CD4-positive, alpha-beta T cell (primary cell): ENCODE results near the gene NR2F2. TPM values are rescaled to one million over a fixed set of nuclear protein-coding genes. Genes with fewer than 3 reads are reported as not detected.
"Not testable (repeated sequence)": the region's sequence is repeated elsewhere in the genome, so short reads cannot be mapped to it uniquely, and the experiment has no call there.

Source experiments
- ATAC-seq: fragments of 200-7000 bp; cut with Tn5 transposase; one replicate; pipeline ENCODE4 v1.10.0; 2022; ENCODE audit warnings: mild to moderate bottlenecking; ENCODE audit not compliant: poor library complexity
- CTCF ChIA-PET: fragments of 350-600 bp; sonication (Branson Sonifier 250); formaldehyde crosslinking; loops from one replicate; lab custom pipeline; 2021; ENCODE audit warnings: antibody characterized with exemption, inconsistent platforms; lab: Charles Lee
- POLR2A ChIA-PET: fragments of 350-600 bp; sonication (Branson Sonifier 250); formaldehyde crosslinking; loops from one replicate; lab custom pipeline; 2021; ENCODE audit warnings: antibody characterized with exemption, inconsistent platforms; lab: Charles Lee
- DNase-seq, 14 experiments: peaks; one replicate each; pipeline ENCODE4 v3.0.0-alpha.2; 2013 to 2020; ENCODE audit warnings: mixed read lengths in 2 of 14
- H3K27ac ChIP-seq, 2 donors: one replicate each; pipeline versions ENCODE4 v1.5.1 to v1.7.0; 2013; ENCODE audit warnings: low read length in 2 of 2, low read depth in 1 of 2, mild to moderate bottlenecking in 1 of 2
- H3K27me3 ChIP-seq, 2 experiments: 1 replicate in 1 of 2; 2 replicates in 1 of 2; pipeline versions ENCODE4 v1.6.1 to v1.7.0; 2013; ENCODE audit warnings: low read length in 2 of 2, control low read depth in 1 of 2, mild to moderate bottlenecking in 1 of 2, moderate library complexity in 1 of 2; ENCODE audit not compliant: insufficient read depth in 2 of 2, control insufficient read depth in 1 of 2
- H3K36me3 ChIP-seq: one replicate; pipeline ENCODE4 v1.6.1; 2013; ENCODE audit warnings: low read length, control low read depth; ENCODE audit not compliant: insufficient read depth
- H3K4me1 ChIP-seq: one replicate; pipeline ENCODE4 v1.6.1; 2013; ENCODE audit warnings: low read length, control low read depth; ENCODE audit not compliant: insufficient read depth
- H3K4me3 ChIP-seq: one replicate; pipeline ENCODE4 v1.5.1; 2013; ENCODE audit warnings: mild to moderate bottlenecking, low read length, moderate library complexity
- H3K9me3 ChIP-seq, 2 experiments: 1 replicate in 1 of 2; 2 replicates in 1 of 2; pipeline versions ENCODE4 v1.6.1 to v1.7.0; 2013; ENCODE audit warnings: low read length in 2 of 2, mild to moderate bottlenecking in 2 of 2, control low read depth in 1 of 2, moderate library complexity in 1 of 2; ENCODE audit not compliant: control insufficient read depth in 1 of 2, insufficient read depth in 1 of 2
- H3K27ac Mint-ChIP-seq: one replicate; pipeline ENCODE4 v1.8.0; 2020; ENCODE audit warnings: mixed read lengths
- H3K27me3 Mint-ChIP-seq: one replicate; pipeline ENCODE4 v1.8.0; 2021; ENCODE audit warnings: mixed read lengths
- H3K36me3 Mint-ChIP-seq: one replicate; pipeline ENCODE4 v1.8.0; 2021; ENCODE audit warnings: low read depth, mixed read lengths
- H3K4me1 Mint-ChIP-seq: one replicate; pipeline ENCODE4 v1.8.0; 2021; ENCODE audit warnings: low read depth, mixed read lengths
- H3K4me3 Mint-ChIP-seq: one replicate; pipeline ENCODE4 v1.8.0; 2020; ENCODE audit warnings: mild to moderate bottlenecking, mixed read lengths
- H3K9me3 Mint-ChIP-seq: one replicate; pipeline ENCODE4 v1.8.0; 2020; ENCODE audit warnings: mixed read lengths
- intact Hi-C, 2 experiments: fragments of 100-400 bp; cut with DNase I in 1 of 2; cut with micrococcal nuclease in 1 of 2; formaldehyde crosslinking; loops; one replicate each; pipeline versions ENCODE4 v1.15.1 to v1.9.0; 2023 to 2025; cut with DNase I, micrococcal nuclease
- total RNA-seq, 174 experiments: library from RNA in 2 of 174; stranded (reverse) in 2 of 174; gene quantifications; one replicate each; pipeline ENCODE4 v1.2.3 and lab custom pipeline; 2021 to 2026
- TF ChIP-seq, protein P1 (sequence below): fragments of 200-600 bp; IDR thresholded peaks from one replicate; pipeline ENCODE4 v1.8.0; 2022; ENCODE audit warnings: antibody characterized with exemption, mild to moderate bottlenecking

Gene NR2F2
- total RNA-seq, 2 experiments from 2014 or later: not detected

DNA sequence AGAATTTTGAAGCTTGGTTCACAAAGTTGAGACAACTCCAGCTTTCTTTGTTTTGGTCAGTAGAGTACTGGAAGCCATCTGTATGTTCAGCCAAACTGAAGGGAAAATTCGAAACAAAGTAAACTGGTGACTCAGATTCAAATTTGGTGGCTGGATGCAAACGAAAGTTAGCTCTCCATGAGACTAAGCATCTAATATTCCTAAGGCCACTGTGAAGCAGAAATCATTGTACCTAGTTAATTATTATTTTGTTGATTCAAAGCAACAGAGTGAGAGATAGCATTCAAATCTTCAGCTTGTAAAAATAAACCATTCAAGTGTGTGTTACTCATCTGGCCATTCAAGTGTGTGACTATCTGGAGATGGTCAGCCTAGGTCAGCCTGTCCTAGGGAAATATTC lies 42.1 kb downstream of the NR2F2 start:
- no peak overlapping the region for H3K4me3 ChIP-seq
- Mint-ChIP-seq H3K9me3 (no peaks in the 10 kb centered on the region), H3K27ac (no peak overlapping the region), H3K4me1 (no peaks in the 10 kb centered on the region), H3K36me3 (no peaks in the 10 kb centered on the region), H3K4me3 (no peak overlapping the region), H3K27me3 (peaks cover 73% of the 10 kb centered on the region)
- H3K4me1 ChIP-seq: no peaks in the 10 kb centered on the region
- H3K36me3 ChIP-seq: no peaks in the 10 kb centered on the region
- H3K27ac ChIP-seq: no peak overlapping the region
- H3K9me3 ChIP-seq: peaks cover 0 to 38% of the 10 kb centered on the region in 2 experiments
- POLR2A ChIA-PET: no interaction called here
- no peak for ATAC-seq
- peaks cover 32 to 34% of the 10 kb centered on the region in 2 experiments for H3K27me3 ChIP-seq
- CTCF ChIA-PET: no interaction called here
- intact Hi-C loops: no loop called here
- DNase-seq: no peak
- TF ChIP-seq, protein P1, sequence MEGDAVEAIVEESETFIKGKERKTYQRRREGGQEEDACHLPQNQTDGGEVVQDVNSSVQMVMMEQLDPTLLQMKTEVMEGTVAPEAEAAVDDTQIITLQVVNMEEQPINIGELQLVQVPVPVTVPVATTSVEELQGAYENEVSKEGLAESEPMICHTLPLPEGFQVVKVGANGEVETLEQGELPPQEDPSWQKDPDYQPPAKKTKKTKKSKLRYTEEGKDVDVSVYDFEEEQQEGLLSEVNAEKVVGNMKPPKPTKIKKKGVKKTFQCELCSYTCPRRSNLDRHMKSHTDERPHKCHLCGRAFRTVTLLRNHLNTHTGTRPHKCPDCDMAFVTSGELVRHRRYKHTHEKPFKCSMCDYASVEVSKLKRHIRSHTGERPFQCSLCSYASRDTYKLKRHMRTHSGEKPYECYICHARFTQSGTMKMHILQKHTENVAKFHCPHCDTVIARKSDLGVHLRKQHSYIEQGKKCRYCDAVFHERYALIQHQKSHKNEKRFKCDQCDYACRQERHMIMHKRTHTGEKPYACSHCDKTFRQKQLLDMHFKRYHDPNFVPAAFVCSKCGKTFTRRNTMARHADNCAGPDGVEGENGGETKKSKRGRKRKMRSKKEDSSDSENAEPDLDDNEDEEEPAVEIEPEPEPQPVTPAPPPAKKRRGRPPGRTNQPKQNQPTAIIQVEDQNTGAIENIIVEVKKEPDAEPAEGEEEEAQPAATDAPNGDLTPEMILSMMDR: no peak

DNA sequence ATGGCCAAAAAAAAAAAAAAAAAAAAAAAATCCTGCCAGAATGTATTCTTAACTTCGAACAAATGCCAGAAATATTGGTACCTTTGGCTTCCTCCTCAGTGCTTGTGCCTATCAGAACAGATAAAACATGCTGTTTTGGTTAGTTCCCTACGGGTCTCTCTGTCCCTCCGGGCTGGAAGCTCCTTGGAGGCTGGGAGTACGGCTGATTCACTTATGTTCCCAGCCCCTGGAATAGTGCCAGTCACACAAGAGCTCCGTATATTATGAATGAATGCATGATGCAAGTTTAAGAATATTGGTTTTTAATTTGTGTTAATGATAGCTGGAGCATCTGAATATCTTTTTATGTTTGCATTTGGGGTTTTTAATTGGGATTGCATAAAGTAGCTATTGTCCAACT lies 44.0 kb downstream of the NR2F2 start:
- ATAC-seq: no peak
- H3K36me3 ChIP-seq: no peaks in the 10 kb centered on the region

DNA sequence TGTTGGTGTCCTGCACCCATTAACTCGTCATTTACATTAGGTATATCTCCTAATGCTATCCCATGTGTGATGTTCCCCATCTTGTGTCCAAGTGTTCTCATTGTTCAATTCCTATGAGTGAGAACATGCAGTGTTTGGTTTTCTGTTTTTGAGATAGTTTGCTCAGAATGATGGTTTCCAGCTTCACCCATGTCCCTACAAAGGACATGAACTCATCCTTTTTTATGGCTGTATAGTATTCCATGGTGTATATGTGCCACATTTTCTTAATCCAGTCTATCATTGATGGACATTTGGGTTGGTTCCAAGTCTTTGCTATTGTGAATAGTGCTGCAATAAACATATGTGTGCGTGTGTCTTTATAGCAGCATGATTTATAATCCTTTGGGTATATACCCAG lies 49.1 kb downstream of the NR2F2 start:
- intact Hi-C loops, H3K4me1 ChIP-seq, H3K4me1 Mint-ChIP-seq, ATAC-seq, H3K27ac Mint-ChIP-seq, CTCF ChIA-PET, H3K9me3 Mint-ChIP-seq, H3K27ac ChIP-seq, H3K27me3 ChIP-seq, H3K36me3 Mint-ChIP-seq, H3K4me3 ChIP-seq, H3K36me3 ChIP-seq, DNase-seq, POLR2A ChIA-PET, H3K9me3 ChIP-seq, H3K4me3 Mint-ChIP-seq: not testable (repeated sequence)
- peaks cover 24% of the 10 kb centered on the region for H3K27me3 Mint-ChIP-seq

More for the DNA sequence above, 44.0 kb downstream of the NR2F2 start:
- DNase-seq: no peak
- no peaks in the 10 kb centered on the region for H3K4me1 Mint-ChIP-seq
- Histone ChIP-seq H3K9me3 (peaks cover 0 to 21% of the 10 kb centered on the region in 2 experiments), H3K27ac (no peak overlapping the region), H3K4me3 (no peak overlapping the region), H3K27me3 (peaks cover 16% of the 10 kb centered on the region in 2 experiments), H3K4me1 (no peaks in the 10 kb centered on the region)
- intact Hi-C loops: no loop called here
- no peaks in the 10 kb centered on the region for H3K36me3 Mint-ChIP-seq
- H3K4me3 Mint-ChIP-seq: no peak overlapping the region
- peaks cover 57% of the 10 kb centered on the region for H3K27me3 Mint-ChIP-seq
- TF ChIP-seq, protein P1: no peak
- ChIA-PET CTCF (no interaction called here), POLR2A (no interaction called here)
- H3K27ac Mint-ChIP-seq: no peak overlapping the region
- peaks cover 2% of the 10 kb centered on the region for H3K9me3 Mint-ChIP-seq

DNA sequence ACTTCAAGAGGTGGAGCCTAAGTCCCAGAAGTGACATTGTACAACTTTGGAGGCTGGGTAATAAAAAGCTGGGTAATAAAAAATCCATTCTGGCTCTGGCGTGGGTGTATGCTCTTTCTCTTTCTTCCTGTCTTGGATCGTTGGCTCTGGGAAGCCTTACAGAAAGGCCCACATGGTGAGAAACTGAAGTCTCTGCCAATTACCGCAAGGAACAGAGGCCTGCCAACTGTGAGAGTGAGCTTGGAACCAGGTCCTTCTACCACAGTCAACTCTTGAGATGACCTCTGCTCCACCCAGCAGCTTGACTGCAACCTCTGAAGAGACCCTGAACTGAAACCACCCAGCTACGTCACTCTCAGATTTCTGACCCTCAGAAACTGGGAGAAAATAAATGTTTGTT lies 51.0 kb downstream of the NR2F2 start:
- intact Hi-C loops: no loop called here
- Mint-ChIP-seq H3K27ac (no peak overlapping the region), H3K4me3 (no peak overlapping the region), H3K27me3 (peaks cover 19% of the 10 kb centered on the region), H3K9me3 (peaks cover 6% of the 10 kb centered on the region), H3K4me1 (no peaks in the 10 kb centered on the region), H3K36me3 (no peaks in the 10 kb centered on the region)
- Histone ChIP-seq H3K27ac (no peak overlapping the region), H3K9me3 (peaks cover 0 to 12% of the 10 kb centered on the region in 2 experiments), H3K36me3 (no peaks in the 10 kb centered on the region), H3K27me3 (peaks cover 2 to 3% of the 10 kb centered on the region in 2 experiments), H3K4me3 (no peak overlapping the region), H3K4me1 (no peaks in the 10 kb centered on the region)
- ChIA-PET POLR2A (no interaction called here), CTCF (no interaction called here)
- DNase-seq (no peak), ATAC-seq (no peak)
- TF ChIP-seq, protein P1: no peak
